Endothelial cell of umbilical vein (primary cell): ENCODE measurements around the gene KLHL21. TPM values are rescaled to one million over a fixed set of nuclear protein-coding genes. Genes with fewer than 3 reads are reported as not detected.

Experiments
- BruUV-seq: library from RNA; stranded (reverse); fragments of 400-500 nt; replicated peaks from 2 replicates; lab custom pipeline; 2021; lab: Mats Ljungman, UMichigan
- CTCF ChIA-PET: fragments of 300-600, 350-600 bp; sonication (Branson Sonifier 250); formaldehyde crosslinking; loops from one replicate; lab custom pipeline; 2021; ENCODE audit warnings: antibody characterized with exemption, inconsistent platforms; lab: Charles Lee
- POLR2A ChIA-PET: fragments of 300-600, 350-600 bp; sonication (Branson Sonifier 250); formaldehyde crosslinking; loops from one replicate; lab custom pipeline; 2021; ENCODE audit warnings: antibody characterized with exemption, inconsistent platforms; lab: Charles Lee
- DNase-seq: peaks from one replicate; pipeline ENCODE4 v3.0.0-alpha.2; 2011; ENCODE audit warnings: low read depth, low spot score
- FAIRE-seq: peaks from 2 replicates; lab custom pipeline; 2011; peaks lifted over from hg19 to GRCh38; lab: Jason Lieb, UNC
- H2AFZ ChIP-seq: 2 replicates; pipeline ENCODE4 v1.6.0; 2012; ENCODE audit warnings: low read depth, low read length, control low read depth, inconsistent platforms
- H3K27ac ChIP-seq: 2 replicates; pipeline ENCODE4 v1.5.1; 2011; ENCODE audit warnings: low read depth, mild to moderate bottlenecking, control low read depth, low read length, moderate library complexity; ENCODE audit not compliant: insufficient read depth
- H3K27me3 ChIP-seq, 2 experiments: 2 replicates each; pipeline versions ENCODE4 v1.6.0 to v1.6.1; 2011; ENCODE audit warnings: low read length in 2 of 2, mixed read lengths in 1 of 2; ENCODE audit not compliant: control insufficient read depth in 2 of 2, insufficient read depth in 2 of 2
- H3K36me3 ChIP-seq, 2 experiments: 2 replicates in 1 of 2; 3 replicates in 1 of 2; pipeline ENCODE4 v1.5.1; 2011; ENCODE audit warnings: low read length in 2 of 2, mild to moderate bottlenecking in 1 of 2, moderate library complexity in 1 of 2; ENCODE audit not compliant: control insufficient read depth in 2 of 2, insufficient read depth in 2 of 2; ENCODE audit errors: extremely low read depth in 1 of 2
- H3K4me1 ChIP-seq: 3 replicates; pipeline ENCODE4 v1.5.1; 2011; ENCODE audit warnings: mild to moderate bottlenecking, low read length; ENCODE audit not compliant: control insufficient read depth, insufficient read depth; ENCODE audit errors: extremely low read depth
- H3K4me2 ChIP-seq: 2 replicates; pipeline ENCODE4 v1.6.1; 2011; ENCODE audit warnings: low read length, control low read depth, mixed read lengths; ENCODE audit not compliant: insufficient read depth
- H3K4me3 ChIP-seq, 3 experiments: fragments of 200-600 bp in 1 of 3; sonication (generic), shearing (Covaris generic) in 1 of 3; replicated peaks in 1 of 3; 2 replicates each; pipeline ENCODE4 v1.5.1; 2011 to 2016; ENCODE audit warnings: control low read depth in 3 of 3, low read length in 3 of 3, mild to moderate bottlenecking in 2 of 3, inconsistent platforms in 1 of 3, low read depth in 1 of 3, moderate library complexity in 1 of 3; ENCODE audit not compliant: insufficient read depth in 1 of 3
- H3K79me2 ChIP-seq: 2 replicates; pipeline ENCODE4 v1.6.0; 2012; ENCODE audit warnings: low read length, inconsistent platforms; ENCODE audit not compliant: control insufficient read depth, insufficient read depth
- H3K9ac ChIP-seq: replicated peaks from 2 replicates; pipeline ENCODE3; 2011; ENCODE audit warnings: low read length, control low read depth; ENCODE audit not compliant: insufficient read depth; ENCODE audit errors: extremely low read depth
- H3K9me1 ChIP-seq: replicated peaks from 3 replicates; pipeline ENCODE4 v1.6.0; 2011; ENCODE audit warnings: mild to moderate bottlenecking, low read length; ENCODE audit not compliant: control insufficient read depth, insufficient read depth; ENCODE audit errors: extremely low read depth
- H3K9me3 ChIP-seq: replicated peaks from 2 replicates; pipeline ENCODE4 v1.5.1; 2012; ENCODE audit warnings: low read length, inconsistent platforms; ENCODE audit not compliant: control insufficient read depth, insufficient read depth
- H4K20me1 ChIP-seq: replicated peaks from 2 replicates; pipeline ENCODE3; 2011; ENCODE audit warnings: mild to moderate bottlenecking, low read length; ENCODE audit not compliant: control insufficient read depth, insufficient read depth; ENCODE audit errors: extremely low read depth
- CTCF ChIP-seq, 2 donors: IDR thresholded peaks; 1 replicate in 1 of 2; 2 replicates in 1 of 2; pipeline ENCODE4 v1.5.1; 2011; ENCODE audit warnings: low read length in 2 of 2, mild to moderate bottlenecking in 2 of 2, moderate library complexity in 2 of 2, control low read depth in 1 of 2, inconsistent platforms in 1 of 2, low read depth in 1 of 2; ENCODE audit not compliant: insufficient read depth in 1 of 2; ENCODE audit errors: extremely low read depth in 1 of 2
- EZH2 ChIP-seq: IDR thresholded peaks from 2 replicates; pipeline ENCODE4 v1.6.1; 2012; ENCODE audit warnings: borderline replicate concordance, low read depth, mild to moderate bottlenecking, moderate library complexity, low read length, inconsistent platforms; ENCODE audit not compliant: severe bottlenecking
- FOS ChIP-seq: IDR thresholded peaks from 2 replicates; pipeline ENCODE4 v1.6.1; 2011; ENCODE audit warnings: mild to moderate bottlenecking, low read length, moderate library complexity, borderline replicate concordance; ENCODE audit not compliant: insufficient read depth
- GATA2 ChIP-seq: IDR thresholded peaks from 2 replicates; pipeline ENCODE4 v1.7.0; 2011; ENCODE audit warnings: low read depth, mild to moderate bottlenecking, moderate library complexity, mixed read lengths, low read length; ENCODE audit not compliant: insufficient read length, insufficient read depth
- JUN ChIP-seq: IDR thresholded peaks from 2 replicates; pipeline ENCODE4 v1.6.1; 2011; ENCODE audit warnings: borderline replicate concordance, low read depth; ENCODE audit not compliant: insufficient read length, insufficient read depth
- MAX ChIP-seq: IDR thresholded peaks from 2 replicates; pipeline ENCODE4 v1.6.1; 2011; ENCODE audit not compliant: insufficient read depth, insufficient read length
- MYC ChIP-seq: IDR thresholded peaks from one replicate; pipeline ENCODE4 v1.6.1; 2011; ENCODE audit warnings: mild to moderate bottlenecking, low read depth, low read length
- POLR2A ChIP-seq: IDR thresholded peaks from 2 replicates; pipeline ENCODE4 v1.6.1; 2012; ENCODE audit warnings: low read depth, mild to moderate bottlenecking, control low read depth, low read length
- POLR2AphosphoS5 ChIP-seq: IDR thresholded peaks from 2 replicates; pipeline ENCODE4 v1.6.1; 2012; ENCODE audit warnings: low read depth, mild to moderate bottlenecking, control low read depth, low read length, moderate library complexity; ENCODE audit not compliant: insufficient read depth
- dilution Hi-C: fragments of 300-500 bp; cut with MboI; formaldehyde crosslinking; loops from one replicate; pipeline ENCODE4 v1.15.0; 2019; ENCODE audit warnings: low sequenced_read_pairs; ENCODE audit not compliant: extremely low pct_ligation_motif_present
- intact Hi-C: fragments of 100-400 bp; cut with micrococcal nuclease; formaldehyde crosslinking; loops from one replicate; pipeline ENCODE4 v1.10.0; 2022
- polyA plus RNA-seq, 4 experiments: library from polyadenylated mRNA; depleted of rRNA in 3 of 4; stranded (reverse) in 3 of 4; unstranded in 1 of 4; fragments of >200 nt; gene quantifications; 2 replicates each; pipeline versions ENCODE4 v1.2.1 to v1.2.3, GENCODE V29; 2011 to 2012; ENCODE audit warnings: missing spikeins in 1 of 4
- total RNA-seq: library from RNA; stranded (reverse); gene quantifications from 2 replicates; pipeline ENCODE4 v1.2.3, GENCODE V29; 2021

KLHL21 gene
- total and polyA plus RNA-seq, 2 donors (not counting 3 experiments of a cell fraction or from before 2014, with no cell fraction given): 18.0 to 22.4 TPM

- DNase-seq (no peak), FAIRE-seq (no peak)
- H3K36me3 ChIP-seq: peaks cover 6 to 34% of the 10 kb centered on the region in 2 experiments
- H3K27me3 ChIP-seq: no peaks in the 10 kb centered on the region
- no peak overlapping the region for H3K27ac ChIP-seq
- dilution Hi-C loops: no loop called here
- no peaks in the 10 kb centered on the region for H3K79me2 ChIP-seq
- no peak overlapping the region for H3K4me3 ChIP-seq
- H3K4me2 ChIP-seq: no peak overlapping the region
- no TSS peak for BruUV-seq
- no peak overlapping the region for H2AFZ ChIP-seq
- no peaks in the 10 kb centered on the region for H4K20me1 ChIP-seq
- ChIA-PET POLR2A (no interaction called here), CTCF (no interaction called here)
- intact Hi-C loops: no loop called here
- no peak overlapping the region for H3K9ac ChIP-seq
- TF ChIP-seq MAX: no peak
- H3K4me1 ChIP-seq: no peaks in the 10 kb centered on the region
- H3K9me3 ChIP-seq: no peaks in the 10 kb centered on the region
- no peaks in the 10 kb centered on the region for H3K9me1 ChIP-seq
These were observed 35.6 kb upstream of the KLHL21 start for GRCh38 chr1:6638226-6638625.

GRCh38 chr1:6637770-6638169 is 35.1 kb upstream of the KLHL21 start:
- Histone ChIP-seq H3K4me3 (no peak overlapping the region), H3K79me2 (no peaks in the 10 kb centered on the region), H3K27me3 (no peaks in the 10 kb centered on the region), H3K4me2 (no peak overlapping the region), H3K9ac (no peak overlapping the region), H3K4me1 (no peaks in the 10 kb centered on the region), H4K20me1 (no peaks in the 10 kb centered on the region), H3K27ac (no peak overlapping the region), H3K9me3 (no peaks in the 10 kb centered on the region), H3K36me3 (peaks cover 6 to 38% of the 10 kb centered on the region in 2 experiments), H3K9me1 (no peaks in the 10 kb centered on the region), H2AFZ (no peak overlapping the region)
- no peak for DNase-seq
- ChIA-PET CTCF (interaction anchor here (0.7 to 1.9 kb wide), 2 partner anchors 9 to 64 kb away, joined by 3 to 9 read pairs; partner anchors contain the start of gene DNAJC11), POLR2A (no interaction called here)
- no TSS peak for BruUV-seq
- dilution Hi-C loops: no loop called here
- intact Hi-C loops: no loop called here
- no peak for FAIRE-seq
- no peak for TF ChIP-seq EZH2
- TF ChIP-seq GATA2: no peak
- TF ChIP-seq POLR2A: no peak
- TF ChIP-seq POLR2AphosphoS5: no peak
- no peak for TF ChIP-seq JUN
- no peak for TF ChIP-seq MAX
- no peak for TF ChIP-seq FOS
- no peak for TF ChIP-seq CTCF (IDR thresholded peaks at IDR 0.05; ENCODE audit: extremely low read depth in 1 of 2, insufficient read depth in 1 of 2, low read depth in 1 of 2, low read length in 2 of 2)
- TF ChIP-seq MYC: no peak
